GM06990 (cell line): Measurements from ENCODE around the gene WDSUB1.

ENCODE experiments used
- DNase-seq: peaks from one replicate; pipeline ENCODE4 v3.0.0-alpha.2; 2011; ENCODE audit not compliant: insufficient read length; ENCODE audit errors: extremely low read depth
- H3K27me3 ChIP-seq: replicated peaks from 2 replicates; pipeline ENCODE4 v1.6.0; 2011; ENCODE audit warnings: low read length; ENCODE audit not compliant: control insufficient read depth, insufficient read depth
- H3K36me3 ChIP-seq: 2 replicates; pipeline ENCODE4 v1.5.1; 2011; ENCODE audit warnings: low read length; ENCODE audit not compliant: control insufficient read depth, insufficient read depth
- H3K4me3 ChIP-seq: replicated peaks from 2 replicates; pipeline ENCODE4 v1.5.1; 2011; ENCODE audit warnings: low read depth, mild to moderate bottlenecking, control low read depth, low read length
- TF ChIP-seq, protein P1 (sequence below): IDR thresholded peaks from 2 replicates; pipeline ENCODE4 v1.5.1; 2011; ENCODE audit warnings: low read length, control low read depth, mild to moderate bottlenecking, inconsistent platforms; ENCODE audit not compliant: insufficient read depth, poor library complexity, severe bottlenecking

WDSUB1 gene

DNA sequence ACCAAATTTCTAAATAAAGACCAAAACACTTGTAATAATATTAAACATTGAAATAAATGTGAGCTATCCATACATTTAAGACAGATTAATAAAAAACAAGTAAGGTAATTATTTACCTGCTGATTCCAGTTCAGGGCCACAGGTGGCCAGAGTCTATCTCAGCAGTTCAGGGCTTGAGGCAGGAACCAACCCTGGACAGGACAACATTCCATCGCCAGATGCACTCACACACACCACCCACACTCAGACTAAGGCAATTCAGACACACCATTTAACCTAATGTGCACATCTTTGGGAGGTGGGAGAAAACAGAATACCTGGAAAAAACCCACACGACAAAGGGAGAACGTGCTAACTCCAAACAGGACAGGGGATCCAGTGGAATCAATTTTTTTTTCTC lies 14.1 kb upstream of the WDSUB1 start:
- DNase-seq, result no peak
- Histone ChIP-seq H3K4me3 (no peak overlapping the region), H3K27me3 (no peaks in the 10 kb centered on the region), H3K36me3 (no peaks in the 10 kb centered on the region)
- TF ChIP-seq, protein P1, sequence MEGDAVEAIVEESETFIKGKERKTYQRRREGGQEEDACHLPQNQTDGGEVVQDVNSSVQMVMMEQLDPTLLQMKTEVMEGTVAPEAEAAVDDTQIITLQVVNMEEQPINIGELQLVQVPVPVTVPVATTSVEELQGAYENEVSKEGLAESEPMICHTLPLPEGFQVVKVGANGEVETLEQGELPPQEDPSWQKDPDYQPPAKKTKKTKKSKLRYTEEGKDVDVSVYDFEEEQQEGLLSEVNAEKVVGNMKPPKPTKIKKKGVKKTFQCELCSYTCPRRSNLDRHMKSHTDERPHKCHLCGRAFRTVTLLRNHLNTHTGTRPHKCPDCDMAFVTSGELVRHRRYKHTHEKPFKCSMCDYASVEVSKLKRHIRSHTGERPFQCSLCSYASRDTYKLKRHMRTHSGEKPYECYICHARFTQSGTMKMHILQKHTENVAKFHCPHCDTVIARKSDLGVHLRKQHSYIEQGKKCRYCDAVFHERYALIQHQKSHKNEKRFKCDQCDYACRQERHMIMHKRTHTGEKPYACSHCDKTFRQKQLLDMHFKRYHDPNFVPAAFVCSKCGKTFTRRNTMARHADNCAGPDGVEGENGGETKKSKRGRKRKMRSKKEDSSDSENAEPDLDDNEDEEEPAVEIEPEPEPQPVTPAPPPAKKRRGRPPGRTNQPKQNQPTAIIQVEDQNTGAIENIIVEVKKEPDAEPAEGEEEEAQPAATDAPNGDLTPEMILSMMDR, result no peak

DNA sequence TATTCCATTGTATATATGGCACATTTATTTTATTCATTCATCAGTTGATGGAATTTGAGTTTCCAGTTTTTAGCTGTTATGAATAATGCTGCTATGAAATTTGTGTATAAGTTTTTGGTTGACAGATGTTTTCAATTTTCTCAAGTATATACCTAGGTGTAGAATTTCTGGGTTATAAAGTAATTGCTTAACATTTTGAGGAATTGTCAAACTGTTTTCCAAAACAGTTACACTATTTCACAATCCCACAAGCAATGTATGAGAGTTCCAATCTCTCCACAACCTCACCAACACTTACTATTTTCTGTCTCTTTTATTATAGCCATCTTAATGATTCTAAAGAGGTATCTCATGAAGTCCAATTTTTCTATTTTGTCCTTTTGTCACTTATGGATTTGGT lies 12.5 kb upstream of the WDSUB1 start:
- Histone ChIP-seq H3K4me3 (no peak overlapping the region), H3K36me3 (no peaks in the 10 kb centered on the region), H3K27me3 (no peaks in the 10 kb centered on the region)
- DNase-seq, result no peak
- TF ChIP-seq, protein P1, result no peak

DNA sequence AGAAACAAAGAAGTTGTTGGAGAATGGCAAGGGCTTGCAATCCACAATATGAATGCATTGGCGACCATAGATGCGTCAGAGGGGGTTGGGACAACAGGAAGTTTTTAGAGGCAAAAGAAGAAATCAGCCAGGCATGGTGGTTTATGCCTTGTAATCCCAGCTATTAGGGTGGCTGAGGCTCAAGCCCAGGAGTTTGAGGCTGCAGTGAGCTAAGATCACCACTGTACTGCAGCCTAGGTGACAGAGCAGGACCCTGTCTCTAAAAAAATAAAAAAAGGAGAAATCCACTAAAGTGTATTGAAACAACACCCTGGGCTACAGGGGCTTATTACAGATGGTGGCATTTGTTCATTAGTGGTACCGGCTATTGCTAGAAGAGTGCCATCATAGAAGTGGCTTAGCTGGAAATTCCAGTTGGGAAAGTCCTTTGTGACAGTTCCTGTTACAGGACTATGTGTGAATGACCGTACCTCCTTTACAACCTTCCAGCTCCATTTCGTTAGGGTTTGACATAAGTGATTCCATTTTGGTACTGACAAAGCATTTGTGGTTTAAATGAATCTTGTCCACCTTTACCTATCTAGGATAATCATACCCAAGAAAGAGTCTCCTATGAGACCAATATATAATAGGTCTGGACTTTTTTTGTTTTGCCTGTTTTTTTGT lies 10.7 kb upstream of the WDSUB1 start:
- H3K27me3 ChIP-seq, result no peaks in the 10 kb centered on the region
- no peak for DNase-seq
- no peak overlapping the region for H3K4me3 ChIP-seq
- TF ChIP-seq, protein P1, result no peak
- H3K36me3 ChIP-seq, result no peaks in the 10 kb centered on the region

DNA sequence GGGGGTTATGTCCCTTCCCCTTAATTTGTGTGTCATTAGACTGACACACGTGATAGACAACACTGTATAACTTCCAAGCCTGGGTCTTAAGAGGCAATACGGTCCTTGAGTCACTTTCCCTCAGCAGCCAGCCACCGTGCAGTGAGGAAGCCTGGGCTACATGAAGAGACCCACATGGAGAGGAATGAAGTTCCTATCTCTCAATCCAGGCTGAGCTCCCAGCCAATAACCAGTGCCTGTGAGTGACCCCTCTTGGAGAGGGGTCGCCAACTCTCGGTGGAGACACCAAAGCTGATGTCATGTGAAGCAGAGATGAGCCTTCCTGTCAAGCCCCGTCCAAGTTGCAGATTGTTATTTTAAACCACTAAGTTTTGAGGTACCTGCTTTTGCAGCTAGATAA lies 5.7 kb upstream of the WDSUB1 start:
- no peak for DNase-seq
- TF ChIP-seq, protein P1, result no peak
- Histone ChIP-seq H3K27me3 (no peaks in the 10 kb centered on the region), H3K4me3 (no peak overlapping the region), H3K36me3 (no peaks in the 10 kb centered on the region)

DNA sequence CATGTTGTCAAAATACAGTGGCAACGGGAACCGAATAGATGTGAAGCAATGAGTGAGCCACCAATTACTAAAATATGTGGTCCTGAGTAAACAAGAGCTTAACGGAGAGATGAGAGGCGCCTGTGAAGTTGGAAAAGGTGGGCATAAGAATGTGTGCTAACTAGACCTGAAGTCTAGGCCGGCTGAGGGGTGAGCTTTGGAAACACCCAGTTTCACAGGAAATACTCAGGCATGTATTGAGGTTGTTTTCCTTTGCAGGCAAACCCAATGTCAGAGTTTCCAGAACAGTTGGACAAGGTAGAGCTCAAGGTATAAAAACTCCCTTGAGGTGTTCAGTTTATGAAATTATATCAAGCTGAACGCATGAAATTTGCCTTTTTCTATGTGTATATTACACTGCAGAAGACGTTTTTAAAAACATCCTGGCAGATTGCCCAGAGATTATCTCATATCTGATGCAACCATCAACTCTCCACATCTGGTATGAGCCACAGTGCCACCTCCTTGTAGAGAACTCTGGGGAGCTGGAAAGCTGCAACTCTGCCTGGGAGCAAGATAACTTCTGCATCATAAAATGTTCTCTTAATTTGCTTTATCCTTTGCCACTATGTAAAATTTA lies 3.9 kb upstream of the WDSUB1 start:
- peak; percentile 39 for DNase-seq
- Histone ChIP-seq H3K36me3 (no peaks in the 10 kb centered on the region), H3K4me3 (no peak overlapping the region), H3K27me3 (no peaks in the 10 kb centered on the region)
- TF ChIP-seq, protein P1, result no peak
